Neural cell (in vitro differentiated cells): ENCODE measurements around the gene PGBD5.

Source experiments
- CTCF ChIP-seq: fragments of 450-650 bp; IDR thresholded peaks from 2 replicates; pipeline ENCODE4 v1.5.1; 2014; ENCODE audit warnings: antibody characterized with exemption, mild to moderate bottlenecking, moderate library complexity; ENCODE audit not compliant: poor library complexity, severe bottlenecking
- EP300 ChIP-seq: fragments of 450-650 bp; conservative IDR thresholded peaks from 2 replicates; pipeline ENCODE4 v1.6.1; 2014; ENCODE audit warnings: antibody characterized with exemption, mild to moderate bottlenecking, moderate library complexity; ENCODE audit not compliant: poor library complexity, severe bottlenecking
- MXI1 ChIP-seq: fragments of 450-650 bp; conservative IDR thresholded peaks from 2 replicates; pipeline ENCODE4 v1.6.1; 2014; ENCODE audit warnings: antibody characterized with exemption, mild to moderate bottlenecking; ENCODE audit not compliant: poor library complexity, severe bottlenecking
- POLR2AphosphoS5 ChIP-seq: IDR thresholded peaks from 2 replicates; pipeline ENCODE4 v1.6.1; 2012
- TAF1 ChIP-seq: IDR thresholded peaks from 2 replicates; pipeline ENCODE4 v1.6.1; 2012; ENCODE audit warnings: low read depth
- TF ChIP-seq, protein P1 (sequence below): IDR thresholded peaks from 2 replicates; pipeline ENCODE4 v1.6.1; 2012; ENCODE audit warnings: borderline replicate concordance

DNA sequence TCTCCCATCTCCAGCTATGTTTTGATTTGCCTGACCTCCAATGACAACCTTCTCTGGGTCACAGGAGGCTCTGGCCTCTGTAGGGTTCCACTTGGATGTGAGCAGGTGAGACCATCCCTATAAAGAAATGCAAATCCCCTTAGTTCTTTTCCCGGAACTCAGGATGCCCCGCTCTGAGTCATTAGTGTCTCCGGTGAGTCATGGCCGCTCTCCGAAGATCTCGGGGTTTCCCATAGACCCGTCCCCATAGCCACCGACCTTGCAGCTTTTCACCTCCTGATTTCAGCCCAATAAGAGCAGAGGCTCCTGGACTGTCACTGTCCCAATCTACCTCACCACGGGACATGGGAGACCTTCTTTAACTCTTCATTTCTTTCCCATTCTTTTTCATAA lies 98.2 kb downstream of the PGBD5 start:
- TF ChIP-seq POLR2AphosphoS5 = no peak
- TF ChIP-seq CTCF = no peak
- TF ChIP-seq, protein P1, sequence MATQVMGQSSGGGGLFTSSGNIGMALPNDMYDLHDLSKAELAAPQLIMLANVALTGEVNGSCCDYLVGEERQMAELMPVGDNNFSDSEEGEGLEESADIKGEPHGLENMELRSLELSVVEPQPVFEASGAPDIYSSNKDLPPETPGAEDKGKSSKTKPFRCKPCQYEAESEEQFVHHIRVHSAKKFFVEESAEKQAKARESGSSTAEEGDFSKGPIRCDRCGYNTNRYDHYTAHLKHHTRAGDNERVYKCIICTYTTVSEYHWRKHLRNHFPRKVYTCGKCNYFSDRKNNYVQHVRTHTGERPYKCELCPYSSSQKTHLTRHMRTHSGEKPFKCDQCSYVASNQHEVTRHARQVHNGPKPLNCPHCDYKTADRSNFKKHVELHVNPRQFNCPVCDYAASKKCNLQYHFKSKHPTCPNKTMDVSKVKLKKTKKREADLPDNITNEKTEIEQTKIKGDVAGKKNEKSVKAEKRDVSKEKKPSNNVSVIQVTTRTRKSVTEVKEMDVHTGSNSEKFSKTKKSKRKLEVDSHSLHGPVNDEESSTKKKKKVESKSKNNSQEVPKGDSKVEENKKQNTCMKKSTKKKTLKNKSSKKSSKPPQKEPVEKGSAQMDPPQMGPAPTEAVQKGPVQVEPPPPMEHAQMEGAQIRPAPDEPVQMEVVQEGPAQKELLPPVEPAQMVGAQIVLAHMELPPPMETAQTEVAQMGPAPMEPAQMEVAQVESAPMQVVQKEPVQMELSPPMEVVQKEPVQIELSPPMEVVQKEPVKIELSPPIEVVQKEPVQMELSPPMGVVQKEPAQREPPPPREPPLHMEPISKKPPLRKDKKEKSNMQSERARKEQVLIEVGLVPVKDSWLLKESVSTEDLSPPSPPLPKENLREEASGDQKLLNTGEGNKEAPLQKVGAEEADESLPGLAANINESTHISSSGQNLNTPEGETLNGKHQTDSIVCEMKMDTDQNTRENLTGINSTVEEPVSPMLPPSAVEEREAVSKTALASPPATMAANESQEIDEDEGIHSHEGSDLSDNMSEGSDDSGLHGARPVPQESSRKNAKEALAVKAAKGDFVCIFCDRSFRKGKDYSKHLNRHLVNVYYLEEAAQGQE = no peak
- TF ChIP-seq EP300 = no peak
- no peak for TF ChIP-seq MXI1
- TF ChIP-seq TAF1 = no peak
